Epithelial cell of proximal tubule (primary cell): ENCODE measurements around the gene PRKAR1B. TPM values are rescaled to one million over a fixed set of nuclear protein-coding genes. Genes with fewer than 3 reads are reported as not detected.

ENCODE experiments used
- DNase-seq: peaks from one replicate; pipeline ENCODE4 v3.0.0-alpha.2; 2011; ENCODE audit warnings: low read depth
- H3K4me3 ChIP-seq: 2 replicates; pipeline ENCODE4 v1.5.1; 2011; ENCODE audit warnings: low read depth, mild to moderate bottlenecking, low read length
- total RNA-seq: library from RNA; depleted of rRNA; stranded (reverse); fragments of >200 nt; gene quantifications from 2 replicates; pipeline ENCODE4 v1.2.3, GENCODE V29; 2015
- TF ChIP-seq, protein P1 (sequence below): conservative IDR thresholded peaks from 2 replicates; pipeline ENCODE4 v1.5.1; 2012; ENCODE audit warnings: low read depth, mild to moderate bottlenecking, low read length

PRKAR1B gene
- total RNA-seq, 1 donor from 2014 or later, result 12.2 TPM

DNA sequence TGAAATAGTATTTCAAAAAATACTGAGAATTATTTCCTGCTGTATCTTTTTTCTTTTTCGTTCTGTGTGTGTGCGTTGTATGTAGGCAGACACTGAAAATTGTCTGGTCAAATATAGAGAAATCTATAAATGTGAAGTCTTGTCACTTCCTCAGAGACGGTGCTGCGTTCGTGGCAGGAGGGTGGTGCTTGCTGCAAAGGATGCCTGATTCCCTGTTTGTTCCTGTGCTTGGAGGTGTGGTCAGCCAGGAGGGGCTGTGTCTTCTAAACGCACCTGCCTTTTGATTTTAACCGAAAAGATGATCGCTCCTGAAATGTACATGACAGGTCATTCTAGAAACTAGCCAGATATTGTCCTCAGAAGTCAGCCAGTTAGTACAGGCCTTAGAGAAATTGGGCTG is 32.5 kb upstream of the PRKAR1B start:
- no peak for DNase-seq
- no peak overlapping the region for H3K4me3 ChIP-seq
- TF ChIP-seq, protein P1, sequence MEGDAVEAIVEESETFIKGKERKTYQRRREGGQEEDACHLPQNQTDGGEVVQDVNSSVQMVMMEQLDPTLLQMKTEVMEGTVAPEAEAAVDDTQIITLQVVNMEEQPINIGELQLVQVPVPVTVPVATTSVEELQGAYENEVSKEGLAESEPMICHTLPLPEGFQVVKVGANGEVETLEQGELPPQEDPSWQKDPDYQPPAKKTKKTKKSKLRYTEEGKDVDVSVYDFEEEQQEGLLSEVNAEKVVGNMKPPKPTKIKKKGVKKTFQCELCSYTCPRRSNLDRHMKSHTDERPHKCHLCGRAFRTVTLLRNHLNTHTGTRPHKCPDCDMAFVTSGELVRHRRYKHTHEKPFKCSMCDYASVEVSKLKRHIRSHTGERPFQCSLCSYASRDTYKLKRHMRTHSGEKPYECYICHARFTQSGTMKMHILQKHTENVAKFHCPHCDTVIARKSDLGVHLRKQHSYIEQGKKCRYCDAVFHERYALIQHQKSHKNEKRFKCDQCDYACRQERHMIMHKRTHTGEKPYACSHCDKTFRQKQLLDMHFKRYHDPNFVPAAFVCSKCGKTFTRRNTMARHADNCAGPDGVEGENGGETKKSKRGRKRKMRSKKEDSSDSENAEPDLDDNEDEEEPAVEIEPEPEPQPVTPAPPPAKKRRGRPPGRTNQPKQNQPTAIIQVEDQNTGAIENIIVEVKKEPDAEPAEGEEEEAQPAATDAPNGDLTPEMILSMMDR, result no peak

DNA sequence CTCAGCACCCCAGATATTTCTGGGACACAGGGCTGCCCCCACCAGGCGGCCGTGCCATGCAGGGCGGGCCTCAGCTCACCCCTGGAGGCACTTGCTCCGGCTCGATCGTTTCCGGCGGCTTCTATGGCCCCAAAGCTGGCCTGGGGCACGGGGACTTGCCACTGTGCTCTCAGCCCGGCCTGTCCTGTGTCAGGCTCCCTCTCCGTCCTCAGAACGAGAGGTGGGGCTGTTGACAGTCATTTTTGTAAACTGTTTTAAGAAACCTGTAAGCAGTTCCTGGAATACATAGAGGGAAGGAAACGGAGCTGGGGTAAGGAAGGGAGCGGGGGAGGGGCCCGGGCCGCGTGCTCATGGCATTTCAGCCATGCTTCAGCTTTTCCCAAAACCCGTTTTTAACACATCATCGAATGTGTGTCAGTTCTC is 30.7 kb upstream of the PRKAR1B start:
- H3K4me3 ChIP-seq, result no peak overlapping the region
- TF ChIP-seq, protein P1, result no peak
- DNase-seq, result no peak

DNA sequence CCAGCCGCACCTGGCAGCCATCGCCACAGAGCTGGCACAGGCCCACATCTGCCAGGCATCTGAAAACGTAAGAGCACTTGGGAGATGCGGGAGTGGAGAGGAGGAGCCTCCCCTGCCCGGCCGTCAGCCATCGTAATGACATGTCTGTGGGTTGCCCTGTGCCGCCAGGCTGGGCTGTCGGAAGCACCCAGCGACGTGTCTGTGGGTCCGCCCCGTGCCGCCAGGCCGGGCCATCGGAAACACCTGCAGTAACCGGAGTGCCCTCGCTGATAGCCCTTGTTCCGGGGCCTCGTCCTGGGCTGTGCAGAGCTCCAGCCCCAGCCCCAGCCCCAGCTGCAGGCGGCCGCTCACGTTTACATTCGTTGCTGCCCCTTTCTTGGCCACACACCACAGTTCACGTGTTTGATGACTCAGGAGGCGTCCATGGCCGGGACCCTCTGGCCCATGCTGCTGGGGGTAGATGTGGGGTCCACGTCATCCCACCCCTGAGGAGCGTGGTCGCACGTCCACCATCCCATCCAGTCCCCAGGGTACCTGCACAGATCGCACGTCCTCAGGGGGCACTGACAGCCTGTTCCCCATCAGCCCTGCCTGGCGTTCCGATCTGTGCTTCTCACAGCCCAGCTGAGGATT is 30.0 kb upstream of the PRKAR1B start:
- DNase-seq, result no peak
- TF ChIP-seq, protein P1, result no peak
- no peak overlapping the region for H3K4me3 ChIP-seq

DNA sequence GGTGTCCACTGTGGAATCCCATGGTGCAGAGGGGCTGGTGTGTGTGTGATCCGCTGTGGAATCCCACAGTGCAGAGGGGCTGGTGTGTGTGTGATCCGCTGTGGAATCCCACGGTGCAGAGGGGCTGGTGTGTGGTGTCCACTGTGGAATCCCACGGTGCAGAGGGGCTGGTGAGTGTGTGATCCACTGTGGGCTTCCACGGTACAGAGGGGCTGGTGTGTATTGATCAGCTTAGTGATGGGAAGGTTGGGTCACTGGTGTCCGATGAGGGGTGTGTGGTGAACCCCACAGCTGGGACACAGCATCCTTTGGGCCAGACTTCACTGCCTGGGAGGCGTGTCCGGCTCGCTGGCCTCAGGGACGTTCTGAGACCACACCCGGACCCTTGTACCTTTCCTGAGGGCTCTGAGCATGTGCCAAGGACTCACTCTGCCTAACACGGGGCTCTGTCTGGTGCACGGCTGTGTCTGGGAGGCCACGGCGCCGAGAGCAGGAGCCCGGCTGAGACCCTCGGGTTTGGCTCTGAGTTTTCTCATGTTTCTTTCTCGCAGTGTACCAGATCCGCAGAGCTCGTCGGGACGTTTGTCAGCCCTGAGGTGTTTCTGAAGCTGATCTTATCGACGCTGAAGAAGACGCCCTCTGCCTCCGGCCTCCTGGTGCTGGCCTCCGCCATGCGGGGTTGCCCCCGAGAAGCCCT is 29.3 kb upstream of the PRKAR1B start:
- TF ChIP-seq, protein P1, result no peak
- no peak overlapping the region for H3K4me3 ChIP-seq
- no peak for DNase-seq

DNA sequence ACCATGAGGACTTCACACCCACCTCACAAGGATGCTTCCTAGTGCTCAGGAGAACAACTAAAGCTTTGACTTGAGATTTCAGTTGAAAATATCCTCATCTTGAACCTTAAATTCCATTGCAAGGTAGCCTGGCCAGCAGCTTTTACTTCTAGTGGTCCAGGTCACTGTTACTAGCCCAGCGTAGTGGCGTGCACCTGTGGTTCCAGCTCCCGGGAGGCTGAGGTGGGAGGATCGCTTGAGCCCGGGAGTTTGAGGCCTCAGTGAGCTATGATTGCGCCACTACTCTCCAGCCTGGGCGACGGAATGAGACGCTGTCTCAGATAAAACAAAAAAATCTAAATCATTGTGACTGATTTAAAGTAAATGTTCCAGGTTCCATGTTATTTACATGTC is 28.3 kb upstream of the PRKAR1B start:
- H3K4me3 ChIP-seq, result no peak overlapping the region
- TF ChIP-seq, protein P1, result no peak
- DNase-seq, result no peak

DNA sequence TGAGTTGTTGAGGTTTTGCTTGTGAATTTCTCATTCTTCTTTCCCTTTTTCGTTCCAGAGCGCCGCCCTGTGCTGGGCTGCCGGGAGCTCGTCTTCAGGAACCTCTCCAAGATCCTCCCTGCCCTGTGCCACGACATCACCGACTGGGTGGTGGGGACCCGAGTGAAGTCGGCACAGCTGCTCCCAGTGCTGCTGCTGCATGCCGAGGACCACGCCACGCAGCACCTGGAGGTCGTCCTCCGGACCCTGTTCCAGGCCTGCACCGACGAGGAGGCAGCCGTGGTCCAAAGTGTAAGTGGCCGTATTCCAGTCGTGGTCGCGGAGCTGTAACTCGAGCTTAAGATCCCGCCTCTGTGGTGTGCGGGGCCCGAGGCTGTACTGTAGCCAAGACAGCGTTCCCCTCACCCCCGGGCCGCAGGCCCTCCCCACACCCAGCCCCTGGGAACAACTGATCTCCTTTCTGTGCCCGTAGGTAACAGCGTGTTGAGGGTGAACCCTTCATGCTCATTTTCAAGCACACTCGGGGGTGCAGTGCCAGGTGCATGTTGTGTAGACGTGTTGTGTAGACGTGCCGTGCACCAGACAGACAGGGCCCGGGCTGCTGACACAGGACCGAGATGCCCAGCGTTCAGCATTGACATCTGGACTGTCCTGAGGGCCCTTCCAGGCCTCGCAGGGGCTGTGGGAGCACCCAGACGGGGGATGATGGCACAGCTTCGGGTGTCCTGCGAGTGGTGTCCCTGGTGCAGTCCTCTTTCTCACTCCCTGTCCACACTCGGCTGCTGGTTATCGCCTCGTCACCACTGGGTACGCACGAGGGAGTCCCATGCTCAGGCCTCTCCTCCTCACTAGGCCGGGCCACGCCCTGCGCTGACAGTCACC is 27.7 kb upstream of the PRKAR1B start:
- H3K4me3 ChIP-seq, result no peak overlapping the region
- TF ChIP-seq, protein P1, result no peak
- DNase-seq, result no peak
